G401 (cell line): ENCODE results near the gene PPP1R13B. TPM values are rescaled to one million over a fixed set of nuclear protein-coding genes. Genes with fewer than 3 reads are reported as not detected.
"Not testable (repeated sequence)": the region's sequence is repeated elsewhere in the genome, so short reads cannot be mapped to it uniquely, and the experiment has no call there.

Source experiments
- DNase-seq: peaks from one replicate; pipeline ENCODE4 v3.0.0-alpha.2; 2015; ENCODE audit warnings: low spot score
- in situ Hi-C: cut with HindIII; loops from 2 replicates; pipeline ENCODE4 v1.10.0; 2016; ENCODE audit warnings: low sequenced_read_pairs, mixed read lengths
- total RNA-seq: library from RNA; depleted of rRNA; stranded (reverse); fragments of >200 nt; shearing (Covaris generic); gene quantifications from 2 replicates; pipeline ENCODE4 v1.2.3, GENCODE V29; 2014

Gene PPP1R13B
- total RNA-seq, 1 experiment from 2014 or later, result 12.8 TPM

- in situ Hi-C loops, result no loop called here
- no peak for DNase-seq
Measured at GRCh38 chr14:103845327-103845726, 2.0 kb downstream of the PPP1R13B start.

DNA sequence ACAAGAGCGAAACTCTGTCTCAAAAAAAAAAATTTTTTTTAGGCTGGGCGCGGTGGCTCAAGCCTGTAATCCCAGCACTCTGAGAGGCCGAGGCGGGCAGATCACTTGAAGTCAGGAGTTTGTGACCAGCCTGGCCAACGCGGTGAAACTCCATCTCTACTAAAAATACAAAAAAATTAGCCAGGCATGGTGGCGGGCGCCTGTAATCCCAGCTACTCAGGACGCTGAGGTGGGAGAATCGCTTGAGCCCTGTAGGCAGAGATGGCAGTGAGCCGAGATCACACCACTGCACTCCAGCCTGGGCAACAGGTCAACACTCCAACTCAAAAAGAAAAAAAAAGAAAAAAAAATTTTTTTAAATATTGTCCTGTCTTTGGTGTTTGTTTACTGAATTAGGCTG lies 6.1 kb downstream of the PPP1R13B start:
- DNase-seq, in situ Hi-C loops: not testable (repeated sequence)

- DNase-seq, result no peak
- in situ Hi-C loops, result no loop called here
Measured at GRCh38 chr14:103840014-103840413, 7.4 kb downstream of the PPP1R13B start.

DNA sequence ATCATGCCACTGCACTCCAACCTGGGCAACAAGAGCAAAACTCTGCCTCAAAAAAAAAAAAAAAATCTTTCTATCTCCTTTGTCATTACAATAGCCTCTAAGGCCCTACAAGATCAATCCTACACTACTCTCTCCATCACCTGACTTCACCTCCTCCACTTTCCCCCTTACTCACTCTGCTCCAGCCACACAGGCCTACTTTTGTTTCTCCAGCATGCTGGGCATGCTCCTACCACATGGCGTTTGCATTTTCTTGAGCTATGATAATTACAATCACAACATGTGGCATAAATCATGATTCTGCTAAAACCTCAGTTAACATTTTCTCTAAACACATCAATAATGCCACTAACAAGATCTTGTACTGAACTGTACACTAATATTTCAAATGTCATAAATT lies 7.8 kb downstream of the PPP1R13B start:
- in situ Hi-C loops, result no loop called here
- no peak for DNase-seq

GRCh38 chr14:103838117-103838516 lies 9.3 kb downstream of the PPP1R13B start:
- no peak for DNase-seq
- in situ Hi-C loops, result no loop called here

DNA sequence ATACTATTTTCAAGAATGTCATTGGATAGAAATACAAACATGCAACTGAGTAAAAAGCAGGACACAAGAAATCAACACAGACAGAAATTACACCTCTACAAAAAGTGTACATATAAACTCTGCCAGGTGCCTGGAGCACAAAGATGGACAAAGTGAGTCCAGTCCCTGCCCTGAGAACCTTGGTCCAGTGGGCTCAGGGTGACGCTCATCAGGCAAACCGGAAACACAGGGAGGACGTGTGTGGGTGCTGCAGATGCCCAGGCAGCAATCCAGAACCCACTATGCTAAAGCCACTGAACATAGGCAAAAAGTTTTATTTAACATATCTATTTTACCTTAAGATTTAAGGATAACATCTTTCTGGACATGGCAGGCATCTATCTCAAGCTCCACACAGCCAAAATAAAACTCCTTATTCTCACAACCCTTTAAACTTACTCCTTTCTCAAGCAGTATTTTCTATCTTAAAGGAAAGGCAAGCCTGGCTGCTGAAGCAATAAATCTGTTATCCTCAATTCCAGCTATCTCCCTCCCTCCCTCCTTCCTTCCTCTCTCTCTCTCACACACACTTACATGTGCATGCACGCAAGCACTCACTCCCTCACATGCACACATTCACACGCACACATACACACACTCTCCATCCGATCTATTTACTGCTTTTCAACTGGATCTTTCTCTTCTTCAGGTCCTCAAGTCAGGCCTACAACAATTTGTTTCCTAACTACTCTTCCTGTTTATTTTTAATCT lies 10.2 kb downstream of the PPP1R13B start:
- no peak for DNase-seq
- in situ Hi-C loops, result no loop called here

GRCh38 chr14:103834956-103835355 lies 12.4 kb downstream of the PPP1R13B start:
- no peak for DNase-seq
- in situ Hi-C loops, result no loop called here

GRCh38 chr14:103833711-103834110 lies 13.7 kb downstream of the PPP1R13B start:
- in situ Hi-C loops, result no loop called here

GRCh38 chr14:103832046-103832445 lies 15.3 kb downstream of the PPP1R13B start:
- DNase-seq, result no peak
- in situ Hi-C loops, result no loop called here

More at GRCh38 chr14:103833711-103834110, 13.7 kb downstream of the PPP1R13B start:
- no peak for DNase-seq

DNA sequence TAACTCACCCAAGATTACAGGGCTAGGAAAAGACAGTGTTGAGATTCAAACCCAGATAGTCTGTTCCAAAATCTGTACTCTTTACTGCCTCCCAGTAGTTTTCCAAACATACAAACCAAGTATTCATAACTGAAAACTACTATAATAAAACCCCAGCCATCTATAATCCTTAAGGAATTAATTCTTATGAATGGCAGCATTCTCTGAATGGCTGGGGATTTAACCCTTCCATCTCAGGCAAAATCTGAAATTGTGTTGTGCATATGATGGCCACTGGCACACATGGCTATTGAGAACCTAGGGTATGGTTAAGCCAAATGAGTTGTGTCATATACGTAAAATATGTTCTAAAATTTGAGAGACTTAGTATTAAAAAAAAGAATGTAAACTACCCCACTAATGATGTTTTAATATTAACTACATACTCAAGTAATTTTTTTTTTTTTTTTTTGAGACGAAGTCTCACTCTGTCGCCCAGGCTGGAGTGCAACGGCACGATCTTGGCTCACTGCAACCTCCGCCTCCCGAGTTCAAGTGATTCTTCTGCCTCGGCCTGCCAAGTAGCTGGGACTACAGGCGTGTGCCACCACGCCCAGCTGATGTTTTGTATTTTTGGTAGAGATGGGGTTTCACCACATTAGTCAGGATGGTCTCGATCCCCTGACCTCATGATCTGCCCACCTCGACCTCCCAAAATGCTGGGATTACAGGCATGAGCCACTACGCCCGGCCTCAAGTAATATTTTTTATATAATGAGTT lies 16.7 kb downstream of the PPP1R13B start:
- DNase-seq, result no peak
- in situ Hi-C loops, result no loop called here

GRCh38 chr14:103828315-103828967 lies 18.9 kb downstream of the PPP1R13B start:
- DNase-seq, result no peak
- in situ Hi-C loops, result no loop called here

DNA sequence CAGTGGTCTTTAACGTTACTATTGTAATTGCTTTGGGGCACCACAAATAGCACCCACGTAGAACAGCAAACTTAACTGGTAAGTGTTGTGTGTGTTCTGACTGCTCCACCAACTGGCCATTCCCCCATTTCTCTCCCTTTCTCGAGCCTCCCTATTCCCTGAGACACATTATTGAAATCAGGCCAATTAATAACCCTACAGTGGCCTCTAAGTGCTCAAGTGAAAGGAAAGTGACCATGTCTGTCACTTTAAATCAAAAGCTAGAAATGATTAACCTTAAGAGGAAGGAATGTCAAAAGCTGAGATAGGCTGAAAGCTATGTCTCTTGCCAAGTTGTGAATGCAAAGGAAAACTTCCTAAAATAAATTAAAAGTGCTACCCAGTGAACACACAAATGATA lies 22.3 kb downstream of the PPP1R13B start:
- in situ Hi-C loops, result no loop called here
- DNase-seq, result no peak

DNA sequence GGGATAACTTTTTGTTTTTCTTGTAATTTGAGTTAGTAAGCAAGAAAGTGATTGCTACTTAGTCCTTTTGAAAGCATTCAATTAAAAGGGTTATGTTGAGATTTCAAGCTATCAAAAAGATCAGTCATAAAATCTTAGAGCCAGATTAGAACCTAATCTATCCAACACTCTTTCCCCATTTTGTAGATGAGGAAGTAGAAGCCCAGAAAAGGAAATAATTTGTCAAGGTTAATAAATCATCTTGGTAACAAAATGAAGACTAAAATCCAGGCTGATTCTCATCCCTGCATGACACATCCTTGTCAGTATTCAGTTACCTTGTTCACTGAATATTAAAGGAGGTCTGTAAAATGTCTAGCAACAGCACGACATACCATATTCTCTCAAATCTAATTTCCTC lies 26.5 kb downstream of the PPP1R13B start:
- DNase-seq, result no peak
- in situ Hi-C loops, result loop anchor here (25.0 kb wide), 1 partner anchor 216 kb away; no protein-coding TSS in a partner anchor

DNA sequence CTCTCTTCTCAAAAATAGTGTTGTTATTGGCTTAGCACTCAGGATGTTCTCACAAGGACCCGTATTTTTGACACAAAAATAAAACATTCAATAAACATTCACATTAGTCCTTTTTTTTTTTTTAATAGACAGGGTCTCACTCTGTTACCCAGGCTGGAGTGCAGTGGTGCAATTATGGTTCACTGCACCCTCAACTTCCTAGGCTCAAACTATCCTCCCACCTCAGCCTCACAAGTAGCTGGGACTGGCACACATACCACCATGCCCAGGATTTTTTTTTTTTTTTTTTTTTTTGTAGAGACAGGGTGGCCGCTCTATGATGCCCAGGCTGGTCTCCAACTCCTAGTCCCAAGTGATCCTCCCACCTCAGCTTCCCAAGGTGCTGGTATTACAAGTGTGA lies 27.0 kb downstream of the PPP1R13B start:
- DNase-seq, result no peak
- in situ Hi-C loops, result loop anchor here (25.0 kb wide), 1 partner anchor 217 kb away; no protein-coding TSS in a partner anchor

DNA sequence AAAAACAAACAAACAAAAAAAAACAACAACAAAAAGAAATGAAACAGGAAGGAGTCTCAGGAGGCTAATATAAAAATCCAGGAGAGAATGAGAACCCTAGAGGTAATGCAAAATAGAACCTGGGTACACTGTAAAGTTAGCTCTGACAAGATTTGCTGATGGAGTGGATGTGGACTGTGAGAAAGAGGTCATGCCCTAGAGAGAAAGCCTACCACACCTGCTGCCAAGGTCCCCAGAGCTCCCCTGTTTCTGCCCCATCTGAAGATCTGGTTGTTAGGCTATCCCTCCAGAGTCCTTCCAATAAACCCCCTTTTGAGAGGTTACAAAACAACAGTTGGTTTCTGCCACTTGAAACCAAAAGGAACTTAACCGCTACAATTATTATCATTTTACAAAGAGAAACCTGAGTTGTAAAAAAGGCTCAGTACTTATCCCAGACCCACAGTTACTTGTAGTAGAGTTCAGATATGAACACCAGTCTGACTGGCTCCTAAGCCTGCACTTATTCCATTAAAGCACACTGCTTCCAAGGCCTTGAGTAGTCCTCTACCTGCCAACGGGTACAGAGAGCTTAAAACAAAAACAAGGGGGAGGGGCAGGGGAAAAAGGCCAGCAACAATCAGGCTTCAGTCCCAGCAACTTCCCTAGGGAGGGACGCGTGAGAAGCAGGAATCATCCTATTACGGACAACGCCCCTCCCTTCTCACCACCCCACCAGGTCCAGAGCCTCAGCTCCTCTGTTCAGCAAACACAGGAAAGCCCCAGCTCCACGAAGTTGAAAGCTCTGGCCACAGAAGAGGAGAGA lies 27.7 kb downstream of the PPP1R13B start:
- in situ Hi-C loops, result loop anchor here (25.0 kb wide), 1 partner anchor 218 kb away; no protein-coding TSS in a partner anchor
- DNase-seq, result peak; percentile 59

DNA sequence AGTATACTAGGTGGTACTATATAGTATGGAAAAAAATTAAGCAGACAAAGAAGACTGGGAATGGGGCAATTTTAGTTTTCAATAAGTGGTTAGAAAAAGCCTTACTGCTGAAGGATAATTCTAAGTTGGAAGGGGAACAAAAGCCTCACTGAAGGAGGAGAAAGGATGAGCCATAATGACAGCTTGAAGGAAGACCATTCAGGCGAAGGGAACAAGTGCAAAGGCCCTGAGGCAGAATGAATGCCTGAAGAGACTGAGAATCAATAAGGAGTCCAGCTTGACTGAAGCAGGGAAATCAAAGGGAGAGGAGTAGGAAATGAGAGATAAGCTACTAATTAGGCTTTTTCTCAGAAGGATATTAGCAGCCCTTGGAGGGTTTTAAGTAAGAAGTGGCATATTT lies 28.5 kb downstream of the PPP1R13B start:
- in situ Hi-C loops, result loop anchor here (25.0 kb wide), 1 partner anchor 218 kb away; no protein-coding TSS in a partner anchor

GRCh38 chr14:103818422-103818821 lies 29.0 kb downstream of the PPP1R13B start:
- in situ Hi-C loops, result loop anchor here (25.0 kb wide), 1 partner anchor 219 kb away; no protein-coding TSS in a partner anchor
- no peak for DNase-seq

More for the DNA sequence above, 28.5 kb downstream of the PPP1R13B start:
- DNase-seq, result no peak

DNA sequence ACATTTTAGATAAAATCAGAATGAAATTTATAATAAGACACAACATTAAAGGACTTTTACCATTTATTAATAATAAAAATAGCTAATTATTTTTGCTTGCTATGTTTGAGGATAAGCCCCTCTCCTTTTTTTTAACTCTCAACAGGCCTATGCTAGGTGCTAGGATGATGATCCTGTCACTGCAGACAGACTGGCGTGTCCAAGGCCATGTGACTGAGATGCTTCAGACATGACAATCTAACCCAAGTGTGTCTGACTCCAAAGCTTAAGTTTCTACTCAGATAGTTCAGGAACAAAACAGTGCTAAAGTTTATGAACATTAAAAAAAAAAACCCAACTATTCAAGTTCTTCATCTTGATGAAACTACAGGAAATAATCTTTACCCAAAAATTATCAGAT lies 29.8 kb downstream of the PPP1R13B start:
- in situ Hi-C loops, result loop anchor here (25.0 kb wide), 1 partner anchor 220 kb away; no protein-coding TSS in a partner anchor

GRCh38 chr14:103816991-103817390 lies 30.4 kb downstream of the PPP1R13B start:
- no peak for DNase-seq
- in situ Hi-C loops, result loop anchor here (25.0 kb wide), 1 partner anchor 220 kb away; no protein-coding TSS in a partner anchor

More for the DNA sequence above, 29.8 kb downstream of the PPP1R13B start:
- DNase-seq, result no peak
